GM18502 (cell line): ENCODE data around the gene ZFHX2.

Source experiments
- ATAC-seq: cut with Tn5 transposase; IDR thresholded peaks from one replicate; pipeline ENCODE4 v1.9.1; 2021; ENCODE audit warnings: mild to moderate bottlenecking; ENCODE audit not compliant: unreplicated experiment, poor library complexity

Gene ZFHX2

GRCh38 chr14:23561873-23562821 is 10.6 kb upstream of the ZFHX2 start:
- no peak for ATAC-seq

DNA sequence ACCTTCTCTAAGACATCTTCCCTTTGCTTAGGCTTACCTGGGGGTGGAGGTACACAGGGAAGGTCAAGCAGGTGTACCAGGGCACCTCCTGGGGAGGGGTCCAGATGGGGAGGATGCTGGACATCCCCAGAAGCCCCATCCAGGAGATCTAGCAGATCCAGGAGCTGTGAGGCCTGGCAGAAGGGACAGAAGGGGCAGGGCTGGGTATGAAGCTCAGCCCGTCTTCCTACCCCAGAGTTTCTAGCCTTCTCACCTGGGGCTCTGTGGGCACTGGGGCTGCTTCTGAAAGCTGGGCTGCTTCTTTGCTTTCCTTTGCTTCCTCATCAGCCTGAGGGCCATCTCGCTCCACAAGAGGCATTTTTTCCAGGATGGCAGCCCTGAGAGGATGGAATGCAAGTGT is 9.7 kb upstream of the ZFHX2 start:
- ATAC-seq = no peak

GRCh38 chr14:23559926-23560520 is 8.5 kb upstream of the ZFHX2 start:
- ATAC-seq = no peak

- no peak for ATAC-seq
Observed at GRCh38 chr14:23559010-23559925, 7.7 kb upstream of the ZFHX2 start.

DNA sequence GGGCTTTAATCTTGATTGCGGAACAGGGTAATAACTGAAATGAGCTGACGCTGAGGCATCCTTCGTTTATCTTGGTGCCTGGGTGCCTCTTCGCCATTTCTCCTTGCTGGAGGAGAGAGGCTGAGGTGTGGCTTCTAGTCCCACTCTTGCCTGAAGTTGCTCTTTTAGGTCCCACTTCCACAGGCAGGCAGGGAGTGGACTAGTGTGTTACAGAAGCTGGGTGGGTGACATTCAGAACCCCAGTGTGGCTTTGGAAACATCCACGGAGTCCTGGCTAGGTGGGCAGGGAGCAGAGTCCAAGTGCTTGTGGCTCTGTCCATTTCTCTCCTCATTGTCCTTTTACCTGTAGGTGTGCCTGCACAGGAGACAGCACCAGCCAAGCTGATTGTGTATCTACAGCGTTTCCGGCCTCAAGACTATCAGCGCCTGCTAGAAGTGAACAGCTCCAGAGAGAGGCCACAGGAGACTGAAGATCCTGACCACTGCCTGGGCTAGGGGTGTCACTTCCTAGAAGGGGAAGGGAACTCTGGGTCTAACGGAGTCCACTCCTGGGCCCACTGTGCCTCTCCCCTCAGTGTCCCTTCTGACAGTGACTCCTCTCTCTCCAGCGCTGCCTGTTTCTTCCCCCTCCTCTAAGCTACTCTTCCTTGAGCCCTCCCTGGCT is 6.9 kb upstream of the ZFHX2 start:
- no peak for ATAC-seq

DNA sequence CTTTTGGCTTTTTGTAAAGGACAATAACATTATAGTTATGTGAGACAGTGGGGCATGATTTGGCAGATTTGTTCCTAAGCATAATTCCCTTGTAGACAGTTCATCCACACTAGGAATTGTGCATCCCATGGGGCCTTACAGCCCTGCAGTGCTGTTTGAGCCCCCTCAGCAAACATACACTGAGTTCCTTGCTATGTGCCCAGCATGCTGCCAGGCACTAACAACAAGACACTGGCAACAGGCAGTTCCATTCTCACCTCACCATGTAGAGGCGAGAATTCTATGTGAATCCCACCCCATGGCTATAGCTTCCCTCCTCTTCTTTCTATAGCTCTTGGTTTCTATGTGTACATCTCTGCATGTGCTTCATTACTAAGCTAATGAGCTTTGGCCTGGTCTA is 6.4 kb upstream of the ZFHX2 start:
- no peak for ATAC-seq

- ATAC-seq = no peak
Observed at GRCh38 chr14:23557521-23557920, 6.0 kb upstream of the ZFHX2 start.

GRCh38 chr14:23556700-23557440 is 5.3 kb upstream of the ZFHX2 start:
- no peak for ATAC-seq

DNA sequence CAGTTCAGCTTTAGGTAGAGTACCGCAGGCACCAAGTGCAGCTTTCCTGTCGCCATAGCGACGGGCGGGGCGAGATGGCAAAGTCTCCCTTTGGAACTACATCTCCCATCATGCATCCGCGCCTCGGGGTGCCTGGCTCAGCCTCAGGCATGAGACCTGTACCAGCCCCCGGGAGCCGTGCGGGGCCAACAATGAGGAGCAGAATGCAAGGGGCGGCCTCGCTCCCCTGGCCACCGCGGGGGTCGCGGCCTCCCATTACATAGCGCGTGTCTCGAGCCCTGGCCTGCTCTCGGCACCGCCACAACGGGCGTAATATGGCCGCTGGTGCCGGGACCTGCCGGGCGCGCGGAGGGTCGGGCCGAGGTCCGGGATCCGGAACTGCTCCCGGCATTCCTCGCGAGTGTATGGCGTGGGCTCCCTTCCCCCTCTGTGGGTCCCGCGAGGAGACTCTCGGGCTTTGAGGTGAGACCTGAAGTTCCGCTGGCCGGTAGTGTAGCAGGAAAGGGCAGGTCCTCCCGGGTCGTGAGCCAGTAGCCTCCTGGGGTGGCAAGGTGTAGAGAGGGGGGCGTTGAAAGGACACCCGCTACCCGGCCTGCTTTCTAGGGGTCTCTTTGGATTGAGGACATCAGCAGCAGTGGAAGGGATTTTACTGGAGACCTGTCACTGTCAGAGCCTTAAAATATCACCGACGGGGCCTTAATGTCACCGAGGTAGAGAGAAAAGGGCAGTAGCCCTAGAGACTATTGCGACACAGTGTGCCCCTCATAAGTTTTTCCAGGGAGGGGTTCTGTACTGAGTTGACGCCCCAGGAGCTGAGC is 4.5 kb upstream of the ZFHX2 start, which contains the start of gene THTPA:
Gene THTPA (plus strand): TSS at position 390 of the 818 bp plus-strand sequence. CDS start 487 bp downstream, outside the sequence.
- peak; percentile 87 for ATAC-seq

GRCh38 chr14:23555533-23555881 is 3.9 kb upstream of the ZFHX2 start:
- peak; percentile 3 for ATAC-seq

DNA sequence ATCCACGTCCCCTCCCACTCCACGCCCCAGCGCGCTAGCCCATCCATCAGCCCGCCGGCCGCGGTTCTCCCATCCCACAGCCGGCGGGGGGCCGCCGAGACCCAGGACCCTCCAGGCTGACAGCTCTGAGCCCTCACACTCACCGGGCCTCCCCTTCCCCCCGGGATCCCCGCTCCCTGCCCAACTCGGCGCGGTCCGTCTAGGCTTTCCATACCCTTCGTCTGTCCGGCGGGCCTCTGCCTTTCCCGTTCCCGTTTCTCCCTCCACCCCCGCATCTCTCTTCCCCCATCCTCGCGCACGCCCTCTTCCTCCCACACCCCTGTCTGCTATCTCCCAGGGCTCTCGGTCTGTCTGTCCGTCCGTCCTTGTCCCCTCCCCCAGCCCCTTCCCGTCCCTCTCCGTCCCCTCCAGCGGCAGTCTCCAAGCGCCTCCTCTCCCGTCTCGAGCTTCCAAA is 726 bp downstream of the ZFHX2 start:
- ATAC-seq = no peak

- no peak for ATAC-seq
Observed at GRCh38 chr14:23550131-23550811, 1.3 kb downstream of the ZFHX2 start.

DNA sequence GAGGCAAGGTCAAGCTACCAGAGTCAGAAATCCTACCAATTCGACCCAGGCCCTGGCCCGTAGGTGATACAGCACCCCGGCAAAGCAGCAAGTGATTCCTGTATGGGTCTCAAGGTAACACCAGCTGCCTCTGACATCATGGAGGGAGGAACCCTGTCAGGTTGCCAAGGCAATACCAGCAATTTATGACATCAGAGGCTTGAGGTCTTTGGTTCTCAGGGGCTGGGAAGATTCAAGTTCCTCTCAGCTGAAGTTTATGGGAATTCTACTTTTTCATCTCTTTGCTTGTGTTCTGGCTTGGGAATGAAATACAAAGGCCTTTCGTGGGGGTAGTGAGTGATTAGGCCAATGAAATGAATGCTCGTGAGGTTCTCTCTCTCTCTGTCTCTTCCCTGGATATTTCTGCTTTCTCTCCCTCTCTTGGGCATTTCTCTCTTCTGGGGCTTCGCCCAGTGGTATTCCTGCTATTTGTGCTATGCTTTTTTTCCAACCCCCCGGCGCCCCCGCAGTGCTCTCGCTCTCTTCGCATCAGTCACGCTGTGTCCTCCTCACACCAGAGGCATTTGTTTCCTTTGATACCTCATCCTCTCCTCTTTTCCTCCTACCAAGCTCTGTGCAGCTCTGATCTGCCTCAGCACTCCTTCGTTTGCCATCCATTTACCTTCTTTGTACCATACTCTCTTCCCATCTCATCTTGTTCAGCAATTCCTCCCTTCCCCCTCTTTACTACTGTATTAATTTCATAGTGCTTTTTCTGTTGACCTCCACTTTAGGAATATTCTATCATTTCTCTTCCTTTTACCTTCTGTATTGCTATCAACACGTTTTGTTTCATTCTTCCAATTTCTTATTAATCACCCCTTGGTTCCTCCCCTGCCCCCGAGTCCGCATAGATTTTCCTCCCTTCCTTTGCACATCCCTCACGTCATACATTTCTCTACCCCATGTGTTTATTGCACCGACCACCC is 2.9 kb downstream of the ZFHX2 start:
- no peak for ATAC-seq

GRCh38 chr14:23547924-23548323 is 3.6 kb downstream of the ZFHX2 start:
- ATAC-seq = no peak

DNA sequence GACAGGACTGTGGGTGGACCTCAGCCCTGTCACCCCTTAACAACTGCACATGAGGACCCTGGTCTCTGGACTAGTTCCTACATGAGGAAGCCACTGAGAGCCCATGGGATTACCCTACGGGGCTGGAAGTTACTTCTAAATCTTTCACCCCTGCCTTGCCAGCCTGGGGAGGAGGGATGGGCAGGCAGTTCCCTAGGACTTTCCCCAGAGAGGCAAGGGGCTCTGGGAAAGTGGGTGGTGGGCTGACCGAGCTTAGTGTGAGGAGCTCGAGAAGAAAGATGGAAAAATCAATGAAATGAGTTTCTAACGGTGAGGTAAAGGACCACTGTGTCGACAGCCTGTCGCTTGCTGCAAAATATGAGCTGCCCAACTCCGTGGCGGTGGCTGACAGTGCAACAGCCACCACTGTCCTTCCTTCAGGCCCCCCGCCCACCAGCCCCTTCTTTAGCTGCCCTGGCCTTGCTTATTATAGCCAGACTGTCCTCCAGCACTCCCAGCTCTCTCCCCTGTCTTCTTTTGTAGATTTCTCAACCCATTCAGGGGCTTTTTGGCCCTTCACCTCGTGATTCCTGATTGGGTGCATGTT is 5.0 kb downstream of the ZFHX2 start:
- no peak for ATAC-seq

DNA sequence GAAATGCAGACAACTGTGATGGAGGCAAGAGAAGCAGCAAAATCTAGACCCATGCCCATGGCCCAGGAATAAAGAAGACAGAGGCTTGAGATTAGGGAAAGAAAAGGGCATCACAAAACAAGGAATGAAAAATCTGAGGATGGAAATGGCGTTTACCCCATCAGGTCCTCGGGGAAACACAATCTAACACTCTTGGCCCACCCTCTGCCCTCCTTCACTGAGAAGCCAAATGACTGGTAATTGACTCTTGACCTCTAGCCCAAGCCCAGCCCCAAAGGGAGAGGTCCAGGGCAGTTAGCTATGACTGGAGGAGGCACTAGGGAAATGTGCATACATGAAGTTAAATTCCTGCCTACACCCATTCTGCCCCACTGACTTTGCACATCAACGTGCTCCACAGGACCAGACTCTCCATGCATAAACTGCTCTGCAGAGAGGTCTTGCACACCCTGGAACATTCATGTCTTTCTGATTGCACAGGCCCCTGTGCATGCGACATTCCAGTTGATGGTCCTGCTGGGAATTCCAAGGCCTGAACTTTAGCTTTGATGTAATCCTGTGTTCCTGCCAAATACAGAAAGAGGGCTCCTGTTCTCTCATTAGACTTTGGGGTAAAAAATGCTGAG is 5.7 kb downstream of the ZFHX2 start:
- ATAC-seq = no peak
